ENCODE data around the gene PDE9A.

The PDE9A gene

DNA sequence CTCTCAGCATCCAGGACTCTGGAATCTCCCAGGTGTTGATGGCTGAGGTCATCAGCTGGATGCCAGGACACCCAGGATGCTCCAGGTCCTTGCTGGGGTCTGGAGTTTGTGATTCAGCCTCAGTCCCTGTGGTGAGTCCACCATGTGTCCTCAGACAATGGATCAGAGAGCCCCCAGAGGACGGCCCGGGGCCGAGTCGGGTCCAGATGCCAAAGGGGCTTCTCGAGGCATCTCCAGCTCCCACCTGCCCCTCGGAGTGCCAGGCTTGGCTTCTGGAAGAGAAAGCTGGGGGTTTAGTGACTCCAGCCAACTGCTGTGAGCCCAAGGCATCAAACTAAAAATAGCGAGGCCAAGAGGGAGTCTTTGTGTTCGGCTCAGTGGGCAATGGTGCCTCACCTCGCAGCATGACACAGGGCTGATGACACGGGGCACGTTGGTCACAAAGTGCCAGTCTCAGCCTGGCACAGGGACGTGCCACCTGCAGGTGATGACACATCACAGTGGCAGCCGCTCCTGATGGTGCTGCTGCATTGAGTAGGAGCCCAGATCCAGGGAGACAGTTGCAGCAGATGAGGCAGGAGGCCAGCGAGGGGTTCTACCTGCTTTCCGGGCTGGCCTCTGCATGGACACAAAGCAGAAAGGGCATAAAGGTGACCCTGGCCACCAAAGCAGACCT lies 10.6 kb downstream of the PDE9A start:
- H2AFZ ChIP-seq (ENCODE audit: low read depth, low read length): no peak overlapping the region
- no peaks in the 10 kb centered on the region for H3K4me1 ChIP-seq (ENCODE audit: insufficient read depth, low read length)
- H3K36me3 ChIP-seq (ENCODE audit: insufficient read depth, low read length): no peaks in the 10 kb centered on the region
- H4K20me1 ChIP-seq (ENCODE audit: insufficient read depth, low read length): peaks cover 14% of the 10 kb centered on the region
- H3K9ac ChIP-seq (ENCODE audit: low read depth, low read length): no peak overlapping the region
- no peak for TF ChIP-seq EZH2 (IDR thresholded peaks at IDR 0.05; ENCODE audit: borderline replicate concordance, low read depth, low read length, severe bottlenecking)
- TF ChIP-seq, protein P1, sequence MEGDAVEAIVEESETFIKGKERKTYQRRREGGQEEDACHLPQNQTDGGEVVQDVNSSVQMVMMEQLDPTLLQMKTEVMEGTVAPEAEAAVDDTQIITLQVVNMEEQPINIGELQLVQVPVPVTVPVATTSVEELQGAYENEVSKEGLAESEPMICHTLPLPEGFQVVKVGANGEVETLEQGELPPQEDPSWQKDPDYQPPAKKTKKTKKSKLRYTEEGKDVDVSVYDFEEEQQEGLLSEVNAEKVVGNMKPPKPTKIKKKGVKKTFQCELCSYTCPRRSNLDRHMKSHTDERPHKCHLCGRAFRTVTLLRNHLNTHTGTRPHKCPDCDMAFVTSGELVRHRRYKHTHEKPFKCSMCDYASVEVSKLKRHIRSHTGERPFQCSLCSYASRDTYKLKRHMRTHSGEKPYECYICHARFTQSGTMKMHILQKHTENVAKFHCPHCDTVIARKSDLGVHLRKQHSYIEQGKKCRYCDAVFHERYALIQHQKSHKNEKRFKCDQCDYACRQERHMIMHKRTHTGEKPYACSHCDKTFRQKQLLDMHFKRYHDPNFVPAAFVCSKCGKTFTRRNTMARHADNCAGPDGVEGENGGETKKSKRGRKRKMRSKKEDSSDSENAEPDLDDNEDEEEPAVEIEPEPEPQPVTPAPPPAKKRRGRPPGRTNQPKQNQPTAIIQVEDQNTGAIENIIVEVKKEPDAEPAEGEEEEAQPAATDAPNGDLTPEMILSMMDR (IDR thresholded peaks at IDR 0.05; ENCODE audit: borderline replicate concordance, extremely low read depth, low read length, poor library complexity, severe bottlenecking): no peak
- no peak for ATAC-seq (ENCODE audit: insufficient read depth, low read depth)
- no peak overlapping the region for H3K4me3 ChIP-seq (ENCODE audit: low read depth in 1 of 2, low read length in 2 of 2)
- no peaks in the 10 kb centered on the region for H3K27me3 ChIP-seq (ENCODE audit: insufficient read depth, low read length, poor library complexity)
- H3K4me2 ChIP-seq (ENCODE audit: insufficient read depth, low read length): no peak overlapping the region
- H3K79me2 ChIP-seq (ENCODE audit: insufficient read depth, low read length): no peaks in the 10 kb centered on the region
- no peak for DNase-seq
- H3K27ac ChIP-seq (ENCODE audit: low read length): no peak overlapping the region
- H3K9me3 ChIP-seq (ENCODE audit: insufficient read depth, low read length, severe bottlenecking): no peaks in the 10 kb centered on the region

GRCh38 chr21:42664614-42665013 lies 11.2 kb downstream of the PDE9A start:
- H3K4me3 ChIP-seq (ENCODE audit: low read depth in 1 of 2, low read length in 2 of 2): no peak overlapping the region
- no peaks in the 10 kb centered on the region for H3K9me3 ChIP-seq (ENCODE audit: insufficient read depth, low read length, severe bottlenecking)
- ATAC-seq (ENCODE audit: insufficient read depth, low read depth) (no peak), DNase-seq (no peak)
- no peak overlapping the region for H2AFZ ChIP-seq (ENCODE audit: low read depth, low read length)
- H3K9ac ChIP-seq (ENCODE audit: low read depth, low read length): no peak overlapping the region
- H4K20me1 ChIP-seq (ENCODE audit: insufficient read depth, low read length): peaks cover 10% of the 10 kb centered on the region
- H3K27me3 ChIP-seq (ENCODE audit: insufficient read depth, low read length, poor library complexity): no peaks in the 10 kb centered on the region
- H3K4me2 ChIP-seq (ENCODE audit: insufficient read depth, low read length): no peak overlapping the region
- no peaks in the 10 kb centered on the region for H3K79me2 ChIP-seq (ENCODE audit: insufficient read depth, low read length)
- H3K27ac ChIP-seq (ENCODE audit: low read length): no peak overlapping the region
- TF ChIP-seq EZH2 (IDR thresholded peaks at IDR 0.05; ENCODE audit: borderline replicate concordance, low read depth, low read length, severe bottlenecking): no peak
- TF ChIP-seq, protein P1 (IDR thresholded peaks at IDR 0.05; ENCODE audit: borderline replicate concordance, extremely low read depth, low read length, poor library complexity, severe bottlenecking): no peak
- no peaks in the 10 kb centered on the region for H3K36me3 ChIP-seq (ENCODE audit: insufficient read depth, low read length)
- no peaks in the 10 kb centered on the region for H3K4me1 ChIP-seq (ENCODE audit: insufficient read depth, low read length)

DNA sequence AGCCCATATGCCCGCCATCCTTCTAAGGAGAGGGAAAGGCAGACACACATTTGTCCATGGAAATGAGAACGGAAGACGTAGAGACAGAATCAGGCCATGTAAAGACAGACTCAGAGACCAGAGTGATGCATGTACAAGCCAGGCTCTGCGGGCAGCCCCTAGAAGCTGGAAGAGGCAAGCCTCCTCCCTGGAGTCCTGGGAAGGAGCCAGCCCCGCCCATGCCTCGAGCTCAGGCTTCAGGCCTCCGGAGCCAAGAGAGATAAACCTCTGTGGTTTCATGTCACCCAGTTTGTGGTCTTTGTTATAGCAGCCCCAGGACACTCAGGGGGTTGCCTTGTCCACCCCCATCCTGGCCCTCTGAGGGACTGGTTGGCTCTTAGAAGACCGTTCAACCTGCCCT lies 11.6 kb downstream of the PDE9A start:
- H3K27me3 ChIP-seq (ENCODE audit: insufficient read depth, low read length, poor library complexity): no peaks in the 10 kb centered on the region
- no peak overlapping the region for H2AFZ ChIP-seq (ENCODE audit: low read depth, low read length)

More for the DNA sequence above, 11.6 kb downstream of the PDE9A start:
- no peak overlapping the region for H3K9ac ChIP-seq (ENCODE audit: low read depth, low read length)
- H3K4me2 ChIP-seq (ENCODE audit: insufficient read depth, low read length): no peak overlapping the region
- H3K79me2 ChIP-seq (ENCODE audit: insufficient read depth, low read length): no peaks in the 10 kb centered on the region
- no peak for ATAC-seq (ENCODE audit: insufficient read depth, low read depth)
- H3K36me3 ChIP-seq (ENCODE audit: insufficient read depth, low read length): no peaks in the 10 kb centered on the region
- no peaks in the 10 kb centered on the region for H3K9me3 ChIP-seq (ENCODE audit: insufficient read depth, low read length, severe bottlenecking)
- TF ChIP-seq EZH2 (IDR thresholded peaks at IDR 0.05; ENCODE audit: borderline replicate concordance, low read depth, low read length, severe bottlenecking): no peak
- TF ChIP-seq, protein P1 (IDR thresholded peaks at IDR 0.05; ENCODE audit: borderline replicate concordance, extremely low read depth, low read length, poor library complexity, severe bottlenecking): no peak
- H3K27ac ChIP-seq (ENCODE audit: low read length): no peak overlapping the region
- DNase-seq: no peak
- no peaks in the 10 kb centered on the region for H3K4me1 ChIP-seq (ENCODE audit: insufficient read depth, low read length)
- H4K20me1 ChIP-seq (ENCODE audit: insufficient read depth, low read length): peaks cover 10% of the 10 kb centered on the region
- no peak overlapping the region for H3K4me3 ChIP-seq (ENCODE audit: low read depth in 1 of 2, low read length in 2 of 2)

Data from DND-41 (cell line).